GM18505 (cell line): Measurements from ENCODE around the gene SLC15A1.

ENCODE experiments used
- ATAC-seq: cut with Tn5 transposase; IDR thresholded peaks from one replicate; pipeline ENCODE4 v1.9.1; 2021; ENCODE audit not compliant: unreplicated experiment
- POLR2A ChIP-seq: IDR thresholded peaks from 4 replicates; pipeline ENCODE4 v1.6.1; 2011; ENCODE audit warnings: borderline replicate concordance; ENCODE audit not compliant: insufficient read depth, insufficient read length; ENCODE audit errors: extremely low read depth

The SLC15A1 gene

GRCh38 chr13:98664924-98665637 lies 87.4 kb downstream of the SLC15A1 start:
- no peak for TF ChIP-seq POLR2A
- no peak for ATAC-seq

- no peak for ATAC-seq
These were observed 88.0 kb downstream of the SLC15A1 start for GRCh38 chr13:98664510-98664909.

GRCh38 chr13:98664047-98664446 lies 88.4 kb downstream of the SLC15A1 start:
- TF ChIP-seq POLR2A, result no peak
- no peak for ATAC-seq

More at GRCh38 chr13:98664510-98664909, 88.0 kb downstream of the SLC15A1 start:
- no peak for TF ChIP-seq POLR2A

- TF ChIP-seq POLR2A, result no peak
These were observed 94.3 kb downstream of the SLC15A1 start for GRCh38 chr13:98658131-98658530.

GRCh38 chr13:98657506-98658085 lies 94.9 kb downstream of the SLC15A1 start:
- ATAC-seq, result no peak
- TF ChIP-seq POLR2A, result no peak

More at GRCh38 chr13:98658131-98658530, 94.3 kb downstream of the SLC15A1 start:
- ATAC-seq, result no peak

- TF ChIP-seq POLR2A, result no peak
- ATAC-seq, result no peak
These were observed 96.2 kb downstream of the SLC15A1 start for GRCh38 chr13:98656223-98656622.

- TF ChIP-seq POLR2A, result no peak
- peak; percentile 91 for ATAC-seq
These were observed 98.9 kb downstream of the SLC15A1 start for GRCh38 chr13:98653463-98653985.

- peak; percentile 36 for ATAC-seq
- no peak for TF ChIP-seq POLR2A
These were observed 99.6 kb downstream of the SLC15A1 start for GRCh38 chr13:98652721-98653462.

GRCh38 chr13:98652276-98652675 lies 100.2 kb downstream of the SLC15A1 start:
- TF ChIP-seq POLR2A, result no peak
- ATAC-seq, result no peak

GRCh38 chr13:98651744-98652143 lies 100.7 kb downstream of the SLC15A1 start:
- no peak for ATAC-seq
- no peak for TF ChIP-seq POLR2A

- no peak for TF ChIP-seq POLR2A
- no peak for ATAC-seq
These were observed 101.9 kb downstream of the SLC15A1 start for GRCh38 chr13:98650396-98651107.

- ATAC-seq, result no peak
- TF ChIP-seq POLR2A, result no peak
These were observed 102.6 kb downstream of the SLC15A1 start for GRCh38 chr13:98649861-98650260.

GRCh38 chr13:98648686-98649085 lies 103.8 kb downstream of the SLC15A1 start:
- TF ChIP-seq POLR2A, result no peak
- no peak for ATAC-seq
